GM23338 (cell line): ENCODE measurements around the gene PPP2R1B. TPM values are rescaled to one million over a fixed set of nuclear protein-coding genes. Genes with fewer than 3 reads are reported as not detected.

Source experiments
- ATAC-seq: fragments of 200-7000 bp; cut with Tn5 transposase; 3 replicates; pipeline ENCODE4 v1.9.1; 2020
- DNase-seq: peaks from one replicate; pipeline ENCODE4 v3.0.0-alpha.2; 2015; ENCODE audit warnings: low spot score
- H2AFZ ChIP-seq: fragments of 200-600 bp; sonication (generic); 2 replicates; pipeline ENCODE4 v1.8.0; 2016; ENCODE audit warnings: antibody characterized with exemption, mild to moderate bottlenecking, moderate library complexity
- H3F3A ChIP-seq: fragments of 200-600 bp; sonication (generic); replicated peaks from 2 replicates; pipeline ENCODE4 v1.8.0; 2017; ENCODE audit warnings: antibody characterized with exemption, mixed run types, low read depth
- H3K27ac ChIP-seq: fragments of 200-600 bp; sonication (generic); 2 replicates; pipeline ENCODE4 v1.6.1; 2016; ENCODE audit warnings: low read depth
- H3K27me3 ChIP-seq: fragments of 200-600 bp; sonication (generic); 2 replicates; pipeline ENCODE4 v1.8.0; 2016; ENCODE audit warnings: mild to moderate bottlenecking, mixed run types, moderate library complexity; ENCODE audit not compliant: insufficient read depth
- H3K36me3 ChIP-seq: fragments of 200-600 bp; sonication (generic); 2 replicates; pipeline ENCODE4 v1.8.0; 2016; ENCODE audit warnings: mild to moderate bottlenecking; ENCODE audit not compliant: insufficient read depth
- H3K4me1 ChIP-seq: fragments of 200-600 bp; sonication (generic); 2 replicates; pipeline ENCODE4 v1.8.0; 2016; ENCODE audit warnings: mild to moderate bottlenecking, moderate library complexity; ENCODE audit not compliant: insufficient read depth
- H3K4me2 ChIP-seq: fragments of 200-600 bp; sonication (generic); 2 replicates; pipeline ENCODE4 v1.7.1; 2017; ENCODE audit warnings: mixed run types
- H3K4me3 ChIP-seq: fragments of 200-600 bp; sonication (generic); 2 replicates; pipeline ENCODE4 v1.6.1; 2016; ENCODE audit warnings: mixed run types
- H3K79me2 ChIP-seq: fragments of 200-600 bp; sonication (generic); replicated peaks from 2 replicates; pipeline ENCODE4 v1.8.0; 2017; ENCODE audit warnings: mild to moderate bottlenecking; ENCODE audit not compliant: insufficient read depth
- H3K9me2 ChIP-seq: fragments of 200-600 bp; sonication (generic); 2 replicates; pipeline ENCODE4 v1.8.0; 2017; ENCODE audit not compliant: insufficient read depth
- H4K20me1 ChIP-seq: fragments of 200-600 bp; sonication (generic); replicated peaks from 2 replicates; pipeline ENCODE4 v1.8.0; 2017; ENCODE audit warnings: mild to moderate bottlenecking; ENCODE audit not compliant: insufficient read depth
- H3K27ac Mint-ChIP-seq: 2 replicates; pipeline ENCODE4 v1.8.0; 2020; ENCODE audit warnings: inconsistent platforms, mild to moderate bottlenecking, moderate library complexity, mixed read lengths
- H3K27me3 Mint-ChIP-seq: 3 replicates; pipeline ENCODE4 v1.8.0; 2022; ENCODE audit warnings: low read depth, mild to moderate bottlenecking, moderate library complexity, mixed read lengths, inconsistent platforms; ENCODE audit not compliant: insufficient read depth, poor library complexity
- H3K36me3 Mint-ChIP-seq: 3 replicates; pipeline ENCODE4 v1.8.0; 2021; ENCODE audit warnings: low read depth, mild to moderate bottlenecking, inconsistent platforms, moderate library complexity, mixed read lengths
- H3K4me1 Mint-ChIP-seq: 3 replicates; pipeline ENCODE4 v1.8.0; 2020; ENCODE audit warnings: mild to moderate bottlenecking, inconsistent platforms, mixed read lengths
- H3K4me3 Mint-ChIP-seq: 3 replicates; pipeline ENCODE4 v1.8.0; 2021; ENCODE audit warnings: moderate library complexity, mild to moderate bottlenecking, inconsistent platforms, mixed read lengths
- H3K9me3 Mint-ChIP-seq: 3 replicates; pipeline ENCODE4 v1.8.0; 2020; ENCODE audit warnings: moderate library complexity, mild to moderate bottlenecking, inconsistent platforms, mixed read lengths
- ZNF462 ChIP-seq: fragments of 250-450 bp; sonication (Bioruptor Pico); IDR thresholded peaks from 2 replicates; pipeline ENCODE4 v1.5.0; 2020; ENCODE audit warnings: mild to moderate bottlenecking, moderate library complexity
- polyA plus RNA-seq: library from polyadenylated mRNA; unstranded; fragments of >200 nt; fragmentation: Nextera tagmentation; extraction: Ambion mirVana; gene quantifications from 2 replicates; pipeline ENCODE4 v1.2.1, GENCODE V29; 2016
- total RNA-seq: library from RNA; depleted of rRNA; stranded (reverse); fragments of >200 nt; shearing (Covaris generic); gene quantifications from 2 replicates; pipeline ENCODE4 v1.2.3, GENCODE V29; 2014

PPP2R1B gene
- total and polyA plus RNA-seq, 2 experiments from 2014 or later: 18.5 to 82.0 TPM

- DNase-seq: no peak
- H3K4me3 Mint-ChIP-seq: no peak overlapping the region
- no peaks in the 10 kb centered on the region for H3K4me1 ChIP-seq
Measured at GRCh38 chr11:111814106-111814505, 47.9 kb upstream of the PPP2R1B start.

More at GRCh38 chr11:111814106-111814505, 47.9 kb upstream of the PPP2R1B start:
- Histone ChIP-seq H3K4me2 (no peak overlapping the region), H3K79me2 (no peaks in the 10 kb centered on the region), H3K27ac (no peak overlapping the region), H3F3A (no peaks in the 10 kb centered on the region), H3K9me2 (no peaks in the 10 kb centered on the region), H3K27me3 (no peaks in the 10 kb centered on the region), H2AFZ (no peak overlapping the region), H4K20me1 (no peaks in the 10 kb centered on the region), H3K36me3 (no peaks in the 10 kb centered on the region), H3K4me3 (no peak overlapping the region)
- H3K4me1 Mint-ChIP-seq: peaks cover 8% of the 10 kb centered on the region
- H3K27me3 Mint-ChIP-seq: peaks cover 5% of the 10 kb centered on the region
- ATAC-seq: no peak
- H3K36me3 Mint-ChIP-seq: no peaks in the 10 kb centered on the region
- H3K9me3 Mint-ChIP-seq: no peaks in the 10 kb centered on the region
- no peak for TF ChIP-seq ZNF462 (CRISPR knock-in tag)
- H3K27ac Mint-ChIP-seq: no peak overlapping the region
